Adrenal gland (tissue), 12 donors: ENCODE data around the gene VANGL2. TPM values are rescaled to one million over a fixed set of nuclear protein-coding genes. Genes with fewer than 3 reads are reported as not detected.
"Not testable (repeated sequence)": the region's sequence is repeated elsewhere in the genome, so short reads cannot be mapped to it uniquely, and the experiment has no call there.

Source experiments
- DNase-seq, 7 donors: peaks; one replicate each; pipeline ENCODE4 v3.0.0-alpha.2; 2019 to 2020
- H3K27ac ChIP-seq, 5 donors: fragments of 200-600 bp; sonication (generic) in 4 of 5; 1 replicate in 3 of 5; 2 replicates in 2 of 5; pipeline versions ENCODE4 v1.5.1 to v1.8.0; 2016 to 2020; ENCODE audit warnings: mild to moderate bottlenecking in 1 of 5
- H3K27me3 ChIP-seq: fragments of 200-600 bp; 2 replicates; pipeline ENCODE4 v1.8.0; 2021
- H3K36me3 ChIP-seq, 2 donors: fragments of 200-600 bp; replicated peaks in 1 of 2; 1 replicate in 1 of 2; 2 replicates in 1 of 2; pipeline versions ENCODE4 v1.5.1 to v1.8.0; 2018 to 2022
- H3K4me1 ChIP-seq, 2 donors: fragments of 200-600 bp; replicated peaks in 1 of 2; 1 replicate in 1 of 2; 2 replicates in 1 of 2; pipeline versions ENCODE4 v1.5.1 to v1.8.0; 2018 to 2021
- H3K4me3 ChIP-seq, 4 donors: fragments of 200-600 bp; sonication (generic) in 3 of 4; one replicate each; pipeline ENCODE4 v1.5.1; 2016 to 2018
- H3K9me3 ChIP-seq, 3 donors: fragments of 200-600 bp; sonication (generic) in 1 of 3; replicated peaks in 1 of 3; 1 replicate in 2 of 3; 2 replicates in 1 of 3; pipeline versions ENCODE4 v1.5.1 to v1.8.0; 2016 to 2021
- CTCF ChIP-seq, 6 experiments: fragments of 450-650 bp in 4 of 6; fragments of 200-600 bp in 2 of 6; sonication (generic) in 1 of 6; IDR thresholded peaks; 1 replicate in 5 of 6; 2 replicates in 1 of 6; pipeline versions ENCODE4 v1.5.1 to v1.8.0; 2016 to 2021; ENCODE audit warnings: antibody characterized with exemption in 6 of 6, mild to moderate bottlenecking in 2 of 6, moderate library complexity in 1 of 6
- POLR2A ChIP-seq, 2 donors: fragments of 450-650 bp; IDR thresholded peaks; one replicate each; pipeline ENCODE4 v1.6.1; 2017; ENCODE audit warnings: antibody characterized with exemption in 2 of 2, mild to moderate bottlenecking in 2 of 2, moderate library complexity in 1 of 2
- WGBS, 4 donors: extraction: QIAGEN DNeasy Blood & Tissue Kit in 2 of 4; methylation state at CpG; one replicate each; pipeline versions ENCODE4 v1.1.5 to v1.1.7; 2013 to 2017; 5-methylcytosine and 5-hydroxymethylcytosine counted together
- intact Hi-C, 2 donors: fragments of 100-400 bp; cut with DNase I; formaldehyde crosslinking; loops; one replicate each; pipeline versions ENCODE4 v1.14.1 to v1.15.0; 2022 to 2023
- polyA plus RNA-seq, 3 donors: library from polyadenylated mRNA; stranded (reverse); fragments of 200-250 nt in 2 of 3; fragments of 350-450 nt in 1 of 3; fragmentation: Illumina TruSeq in 1 of 3; extraction: RNeasy Lipid Tissue Mini Kit (QIAGEN cat#74804) in 1 of 3; gene quantifications; one replicate each; pipeline ENCODE4 v1.2.3, GENCODE V29; 2013 to 2014
- total RNA-seq, 9 donors: library from RNA; depleted of rRNA in 4 of 9; stranded (reverse); fragments of >200 nt in 4 of 9; fragments of 120-200 nt in 1 of 9; fragmentation: NEBNext Ultra II Directional in 1 of 9; extraction: Animal tissue kit (Norgen Biotek cat#: 25700) in 1 of 9; gene quantifications; one replicate each; pipeline versions ENCODE4 v1.1.0 to v1.2.4, GENCODE V29; 2013 to 2023
- donor health status: healthy with polysubstance abuse.
- donor health status: Bipolar disorder and iron deficiency.
- donor health status: DM: yes; HTN: yes; CAD: no.
- donor health status: DM: no; HTN: no; CAD: no.
- donor health status: DM: no; HTN: no; CAD: no.
- donor health status: DM: yes; HTN: yes; CAD: no.

The VANGL2 gene
- total and polyA plus RNA-seq, 12 donors, result 0.20 to 2.2 (median 0.74) TPM

- H3K9me3 ChIP-seq, result no peaks in the 10 kb centered on the region
- intact Hi-C loops, result loop anchor here (10.0 kb wide), 1 partner anchor 181 kb away; the partner anchor contains the start of gene CASQ1 (in 2 of the 2)
These were observed 24.4 kb upstream of the VANGL2 start for GRCh38 chr1:160375788-160376524.

GRCh38 chr1:160376525-160377131, 23.7 kb upstream of the VANGL2 start:
- WGBS, 4 donors, result 6 to 14% (median 14%) methylated on average over 5 of the region's 5 CpGs
- intact Hi-C loops, result loop anchor here (10.0 kb wide), 1 partner anchor 182 kb away; the partner anchor contains the start of gene CASQ1 (in 2 of the 2)

More at GRCh38 chr1:160375788-160376524, 24.4 kb upstream of the VANGL2 start:
- Histone ChIP-seq H3K36me3 (no peaks in the 10 kb centered on the region), H3K4me1 (peaks cover 0 to 8% of the 10 kb centered on the region in 2 donors), H3K27me3 (peaks cover 13% of the 10 kb centered on the region), H3K27ac (peak overlapping the region in 1 of 5 donors; percentile 45), H3K4me3 (no peak overlapping the region)
- TF ChIP-seq CTCF (IDR thresholded peaks at IDR 0.05), result no peak
- peak in 1 of 7 donors; percentile 48 for DNase-seq
- 11 to 27% (median 22%) methylated on average over 9 of the region's 9 CpGs for WGBS, 4 donors

GRCh38 chr1:160377585-160378206, 22.7 kb upstream of the VANGL2 start:
- Histone ChIP-seq H3K4me3 (no peak overlapping the region), H3K9me3 (no peaks in the 10 kb centered on the region), H3K36me3 (no peaks in the 10 kb centered on the region), H3K27ac (no peak overlapping the region), H3K27me3 (no peaks in the 10 kb centered on the region), H3K4me1 (peaks cover 0 to 8% of the 10 kb centered on the region in 2 donors)
- peak in 1 of 7 donors; percentile 29 for DNase-seq
- intact Hi-C loops, result loop anchor here (10.0 kb wide), 1 partner anchor 183 kb away; the partner anchor contains the start of gene CASQ1 (in 2 of the 2)
- WGBS, 4 donors, result 61 to 75% (median 72%) methylated on average over 7 of the region's 7 CpGs
- TF ChIP-seq POLR2A (IDR thresholded peaks at IDR 0.05), result no peak
- no peak for TF ChIP-seq CTCF (IDR thresholded peaks at IDR 0.05)

More at GRCh38 chr1:160376525-160377131, 23.7 kb upstream of the VANGL2 start:
- no peaks in the 10 kb centered on the region for H3K36me3 ChIP-seq
- TF ChIP-seq CTCF (IDR thresholded peaks at IDR 0.05) (peak; percentile 80 to 98 (median 91)), POLR2A (IDR thresholded peaks at IDR 0.05) (no peak)
- no peak overlapping the region for H3K4me3 ChIP-seq
- H3K9me3 ChIP-seq, result no peaks in the 10 kb centered on the region
- H3K27me3 ChIP-seq, result peaks cover 10% of the 10 kb centered on the region
- H3K4me1 ChIP-seq, result peaks cover 0 to 8% of the 10 kb centered on the region in 2 donors
- no peak overlapping the region for H3K27ac ChIP-seq
- DNase-seq, result peak in 6 of 7 donors; percentile 18 to 59 (median 36)

- H3K4me1 ChIP-seq, intact Hi-C loops, DNase-seq, H3K27me3 ChIP-seq, H3K36me3 ChIP-seq, H3K27ac ChIP-seq, H3K4me3 ChIP-seq, H3K9me3 ChIP-seq: not testable (repeated sequence)
- 94 to 99% (median 98%) methylated on average over 2 of the region's 2 CpGs for WGBS, 4 donors
These were observed 15.6 kb upstream of the VANGL2 start for GRCh38 chr1:160384812-160385211.

- H3K4me3 ChIP-seq, H3K9me3 ChIP-seq, H3K36me3 ChIP-seq, DNase-seq, intact Hi-C loops, H3K27me3 ChIP-seq, H3K27ac ChIP-seq, H3K4me1 ChIP-seq: not testable (repeated sequence)
- WGBS, 4 donors, result 38 to 69% (median 66%) methylated on average over 3 to 4 of the region's 4 CpGs
These were observed 12.0 kb upstream of the VANGL2 start for GRCh38 chr1:160388406-160388805.
